Measurements from ENCODE around the gene CCIN.
A peak's percentile ranks its signal among the peaks of the same experiment; 100 is the strongest.
"Not testable (repeated sequence)": the region's sequence is repeated elsewhere in the genome, so short reads cannot be mapped to it uniquely, and the experiment has no call there.

CCIN gene

GRCh38 chr9:36162211-36162738, 6.9 kb upstream of the CCIN start:
- no peak for DNase-seq

- peak; percentile 85 for DNase-seq
Measured at GRCh38 chr9:36163049-36163785, 6.0 kb upstream of the CCIN start.

GRCh38 chr9:36163786-36164170, 5.4 kb upstream of the CCIN start:
- DNase-seq: peak; percentile 63

GRCh38 chr9:36164372-36164771, 4.8 kb upstream of the CCIN start:
- no peak for DNase-seq

- DNase-seq: no peak
Measured at GRCh38 chr9:36164989-36165388, 4.2 kb upstream of the CCIN start.

- peak; percentile 35 for DNase-seq
Measured at GRCh38 chr9:36165826-36166167, 3.4 kb upstream of the CCIN start.

GRCh38 chr9:36166168-36166927, 2.8 kb upstream of the CCIN start:
- DNase-seq: peak; percentile 69

- no peak for DNase-seq
Measured at GRCh38 chr9:36169708-36170107, 520 bp downstream of the CCIN start.

GRCh38 chr9:36170531-36170930, 1.3 kb downstream of the CCIN start:
- DNase-seq: no peak

GRCh38 chr9:36173861-36174260, 4.7 kb downstream of the CCIN start:
- no peak for DNase-seq

- DNase-seq: no peak
Measured at GRCh38 chr9:36174271-36174670, 5.1 kb downstream of the CCIN start.

- no peak for DNase-seq
Measured at GRCh38 chr9:36174731-36175130, 5.5 kb downstream of the CCIN start.

GRCh38 chr9:36175209-36175608, 6.0 kb downstream of the CCIN start:
- DNase-seq: not testable (repeated sequence)

- DNase-seq: not testable (repeated sequence)
Measured at GRCh38 chr9:36176496-36176895, 7.3 kb downstream of the CCIN start.

GRCh38 chr9:36177571-36177970, 8.4 kb downstream of the CCIN start:
- no peak for DNase-seq

GRCh38 chr9:36180243-36180642, 11.1 kb downstream of the CCIN start:
- DNase-seq: not testable (repeated sequence)

- peak; percentile 89 for DNase-seq
Measured at GRCh38 chr9:36187414-36187813, 18.2 kb downstream of the CCIN start.

- DNase-seq: no peak
Measured at GRCh38 chr9:36188212-36188611, 19.0 kb downstream of the CCIN start.

- DNase-seq: peak; percentile 23
Measured at GRCh38 chr9:36189976-36190375, 20.8 kb downstream of the CCIN start.

- DNase-seq: peak; percentile 96
Measured at GRCh38 chr9:36190388-36191289, 21.5 kb downstream of the CCIN start, which contains the start of gene CLTA. CLTA (plus strand) TSS chr9:36190921; CDS start chr9:36191057, 136 bp downstream.

GRCh38 chr9:36191290-36191645, 22.1 kb downstream of the CCIN start:
- no peak for DNase-seq

- no peak for DNase-seq
Measured at GRCh38 chr9:36191686-36192085, 22.5 kb downstream of the CCIN start.

- peak; percentile 39 for DNase-seq
Measured at GRCh38 chr9:36192196-36192595, 23.0 kb downstream of the CCIN start.

Data from kidney glomerular epithelial cell (primary cell).